Neural crest cell (in vitro differentiated cells): Measurements from ENCODE around the gene NKAIN1. TPM values are rescaled to one million over a fixed set of nuclear protein-coding genes. Genes with fewer than 3 reads are reported as not detected.
"Not testable (repeated sequence)": the region's sequence is repeated elsewhere in the genome, so short reads cannot be mapped to it uniquely, and the experiment has no call there.

Experiments
- DNase-seq: peaks from one replicate; pipeline ENCODE4 v3.0.0; 2021; ENCODE audit warnings: low read depth, mixed read lengths, low spot score
- H3K27ac Mint-ChIP-seq: one replicate; pipeline ENCODE4 v1.8.0; 2021; ENCODE audit warnings: mild to moderate bottlenecking, mixed read lengths; ENCODE audit not compliant: unreplicated experiment
- H3K27me3 Mint-ChIP-seq: 2 replicates; pipeline ENCODE4 v1.8.0; 2021; ENCODE audit warnings: low read depth, mild to moderate bottlenecking, mixed read lengths
- H3K36me3 Mint-ChIP-seq: 2 replicates; pipeline ENCODE4 v1.8.0; 2021; ENCODE audit warnings: low read depth, mild to moderate bottlenecking, mixed read lengths
- H3K4me1 Mint-ChIP-seq: 2 replicates; pipeline ENCODE4 v1.8.0; 2021; ENCODE audit warnings: mixed read lengths
- H3K4me3 Mint-ChIP-seq: one replicate; pipeline ENCODE4 v1.8.0; 2021; ENCODE audit warnings: mild to moderate bottlenecking, mixed read lengths
- H3K9me3 Mint-ChIP-seq: 2 replicates; pipeline ENCODE4 v1.8.0; 2021; ENCODE audit warnings: mixed read lengths
- total RNA-seq: library from RNA; stranded (reverse); gene quantifications from 2 replicates; pipeline ENCODE4 v1.2.1, GENCODE V29; 2021
- TF ChIP-seq, protein P1 (sequence below): fragments of 200-600 bp; sonication (generic); conservative IDR thresholded peaks from 2 replicates; pipeline ENCODE4 v1.5.0; 2021; ENCODE audit warnings: antibody characterized with exemption, mild to moderate bottlenecking

NKAIN1 gene
- total RNA-seq, 1 donor from 2014 or later, result 73.2 TPM

DNA sequence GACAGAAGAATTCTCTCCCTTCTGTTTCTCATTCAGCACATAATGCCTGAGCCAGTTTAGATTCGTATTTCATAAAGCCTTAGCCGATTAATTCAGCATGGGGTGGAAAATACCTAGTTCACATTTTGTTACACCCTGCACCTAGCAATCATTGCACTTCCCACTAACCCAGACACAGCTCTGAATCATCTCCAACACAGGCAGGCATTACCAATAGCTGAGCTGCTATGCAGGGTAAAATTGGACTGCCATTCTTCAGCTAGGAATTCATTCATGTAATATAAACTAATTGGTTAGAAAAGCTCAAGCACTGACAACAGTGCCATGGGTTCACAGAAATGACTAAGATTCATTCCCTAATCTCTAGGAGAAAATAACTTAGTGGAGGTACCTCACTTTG lies 26.9 kb upstream of the NKAIN1 start:
- no peak overlapping the region for H3K4me3 Mint-ChIP-seq
- DNase-seq, result no peak
- H3K27me3 Mint-ChIP-seq, result no peaks in the 10 kb centered on the region
- peaks cover 21% of the 10 kb centered on the region for H3K36me3 Mint-ChIP-seq
- no peak overlapping the region for H3K27ac Mint-ChIP-seq
- no peaks in the 10 kb centered on the region for H3K4me1 Mint-ChIP-seq
- no peaks in the 10 kb centered on the region for H3K9me3 Mint-ChIP-seq
- TF ChIP-seq, protein P1, sequence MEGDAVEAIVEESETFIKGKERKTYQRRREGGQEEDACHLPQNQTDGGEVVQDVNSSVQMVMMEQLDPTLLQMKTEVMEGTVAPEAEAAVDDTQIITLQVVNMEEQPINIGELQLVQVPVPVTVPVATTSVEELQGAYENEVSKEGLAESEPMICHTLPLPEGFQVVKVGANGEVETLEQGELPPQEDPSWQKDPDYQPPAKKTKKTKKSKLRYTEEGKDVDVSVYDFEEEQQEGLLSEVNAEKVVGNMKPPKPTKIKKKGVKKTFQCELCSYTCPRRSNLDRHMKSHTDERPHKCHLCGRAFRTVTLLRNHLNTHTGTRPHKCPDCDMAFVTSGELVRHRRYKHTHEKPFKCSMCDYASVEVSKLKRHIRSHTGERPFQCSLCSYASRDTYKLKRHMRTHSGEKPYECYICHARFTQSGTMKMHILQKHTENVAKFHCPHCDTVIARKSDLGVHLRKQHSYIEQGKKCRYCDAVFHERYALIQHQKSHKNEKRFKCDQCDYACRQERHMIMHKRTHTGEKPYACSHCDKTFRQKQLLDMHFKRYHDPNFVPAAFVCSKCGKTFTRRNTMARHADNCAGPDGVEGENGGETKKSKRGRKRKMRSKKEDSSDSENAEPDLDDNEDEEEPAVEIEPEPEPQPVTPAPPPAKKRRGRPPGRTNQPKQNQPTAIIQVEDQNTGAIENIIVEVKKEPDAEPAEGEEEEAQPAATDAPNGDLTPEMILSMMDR, result no peak

DNA sequence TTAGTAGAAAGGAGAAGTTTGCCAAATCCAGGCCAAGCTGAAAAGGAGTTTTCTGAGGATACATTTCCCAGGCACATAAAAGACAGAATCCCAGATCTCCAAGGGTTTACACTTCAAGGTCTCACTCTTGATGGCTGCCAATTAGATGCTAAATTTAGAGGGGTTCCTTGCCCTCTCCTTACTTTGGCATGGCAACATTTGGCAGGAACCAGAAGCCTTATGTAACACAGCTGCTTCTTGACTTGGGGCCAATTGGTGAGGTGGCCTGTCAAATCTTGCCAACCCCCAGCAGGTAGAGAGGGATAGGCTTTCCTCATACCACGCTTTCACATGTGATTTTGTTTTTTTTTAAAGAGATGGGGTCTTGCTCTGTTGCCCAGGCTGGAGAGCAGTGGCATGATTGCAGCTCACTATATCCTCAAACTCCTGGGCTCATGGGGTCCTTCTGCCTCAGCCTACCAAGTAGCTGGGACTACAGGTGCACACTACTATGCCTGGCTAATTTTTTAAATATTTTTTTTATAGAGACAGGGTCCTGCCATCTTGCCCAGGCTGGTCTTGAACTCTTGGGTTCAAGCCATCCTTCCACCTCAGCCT lies 25.2 kb upstream of the NKAIN1 start:
- Mint-ChIP-seq H3K4me3 (no peak overlapping the region), H3K4me1 (no peaks in the 10 kb centered on the region), H3K36me3 (peaks cover 14% of the 10 kb centered on the region), H3K27me3 (no peaks in the 10 kb centered on the region), H3K9me3 (no peaks in the 10 kb centered on the region), H3K27ac (peak overlapping the region; percentile 46)
- no peak for DNase-seq
- TF ChIP-seq, protein P1, result no peak

DNA sequence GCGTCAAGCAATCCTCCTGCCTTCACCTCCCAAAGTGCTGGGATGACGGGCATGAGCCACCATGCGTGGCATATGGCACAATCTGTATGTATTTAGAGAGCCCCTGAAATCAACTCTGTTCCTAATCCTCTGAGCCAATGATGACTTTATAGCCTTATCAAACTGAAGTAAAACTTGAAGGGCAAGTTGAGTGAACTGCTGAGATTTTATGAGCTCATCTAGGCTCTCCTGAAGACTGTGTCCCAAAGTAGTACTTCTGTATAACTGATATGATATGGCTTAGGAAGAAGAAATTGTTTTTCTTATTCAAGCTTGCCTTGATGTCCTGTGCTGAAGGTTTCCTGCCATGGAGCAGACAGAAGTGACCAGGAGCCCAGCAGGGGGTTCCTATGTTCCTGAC lies 23.7 kb upstream of the NKAIN1 start:
- no peak for DNase-seq
- Mint-ChIP-seq H3K9me3 (no peaks in the 10 kb centered on the region), H3K27me3 (no peaks in the 10 kb centered on the region), H3K4me3 (no peak overlapping the region), H3K4me1 (no peaks in the 10 kb centered on the region), H3K36me3 (peaks cover 10% of the 10 kb centered on the region), H3K27ac (no peak overlapping the region)
- TF ChIP-seq, protein P1, result no peak

DNA sequence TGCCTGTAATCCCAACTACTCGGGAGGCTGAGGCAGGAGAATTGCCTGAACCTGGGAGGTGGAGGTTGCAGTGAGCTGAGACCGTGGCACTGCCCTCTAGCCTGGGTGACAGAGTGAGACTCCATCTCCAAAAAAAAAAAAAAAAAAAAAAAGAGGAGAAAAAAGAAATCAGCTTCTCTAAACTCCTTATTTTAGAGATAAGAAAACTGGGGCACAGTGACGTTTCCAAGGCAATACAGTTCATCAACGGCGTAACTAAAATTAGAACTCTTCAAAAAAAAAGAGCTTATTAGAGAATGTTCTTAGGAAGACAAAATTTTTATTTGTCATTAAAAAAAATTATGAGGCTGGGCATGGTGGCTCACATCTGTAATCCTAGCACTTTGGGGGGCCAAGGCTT lies 22.7 kb upstream of the NKAIN1 start:
- H3K27ac Mint-ChIP-seq, H3K9me3 Mint-ChIP-seq, DNase-seq, H3K4me1 Mint-ChIP-seq, H3K4me3 Mint-ChIP-seq, H3K27me3 Mint-ChIP-seq: not testable (repeated sequence)
- peaks cover 15% of the 10 kb centered on the region for H3K36me3 Mint-ChIP-seq

DNA sequence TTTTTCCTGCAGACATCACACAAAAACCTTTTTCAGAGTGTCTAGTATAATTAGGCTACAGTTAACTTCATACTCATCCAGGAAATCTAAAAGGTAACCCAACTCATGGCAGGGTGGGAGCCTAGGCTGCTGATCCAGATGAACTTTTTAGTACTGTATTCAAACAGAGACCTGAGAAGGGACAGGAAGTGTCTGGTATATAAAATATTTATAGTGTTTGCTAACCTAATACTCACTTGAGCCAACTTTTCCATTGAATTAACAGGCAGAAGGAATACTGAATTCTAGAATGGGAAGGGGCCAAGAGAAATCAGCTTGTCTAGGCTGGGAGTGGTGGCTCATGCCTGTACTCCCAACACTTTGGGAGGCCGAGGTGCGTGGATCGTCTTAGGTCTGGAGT lies 22.2 kb upstream of the NKAIN1 start:
- H3K9me3 Mint-ChIP-seq, result no peaks in the 10 kb centered on the region
- H3K27me3 Mint-ChIP-seq, result no peaks in the 10 kb centered on the region
- TF ChIP-seq, protein P1, result no peak
- no peak overlapping the region for H3K27ac Mint-ChIP-seq
- no peak overlapping the region for H3K4me3 Mint-ChIP-seq
- no peak for DNase-seq
- H3K36me3 Mint-ChIP-seq, result peaks cover 16% of the 10 kb centered on the region
- H3K4me1 Mint-ChIP-seq, result no peaks in the 10 kb centered on the region

DNA sequence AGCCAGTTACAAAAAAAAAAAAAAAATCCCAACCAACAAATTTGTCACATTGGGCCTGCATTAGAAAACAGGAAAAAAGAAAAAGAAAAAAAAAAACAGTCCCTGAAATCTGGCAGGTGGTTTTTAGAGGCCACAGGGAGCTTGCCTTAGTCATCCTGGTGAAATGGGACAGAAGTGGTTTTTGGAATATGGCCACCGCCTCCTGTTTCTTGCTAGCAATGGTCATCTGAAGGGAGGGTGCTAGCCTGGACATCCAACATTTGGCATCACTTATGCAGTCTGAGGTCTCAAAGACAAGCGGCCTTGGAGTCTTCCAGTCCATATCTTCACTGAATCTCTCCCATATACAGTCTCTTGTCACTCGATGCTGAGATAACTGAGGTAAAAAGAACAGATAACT lies 20.1 kb upstream of the NKAIN1 start:
- Mint-ChIP-seq H3K4me1 (no peaks in the 10 kb centered on the region), H3K27me3 (no peaks in the 10 kb centered on the region), H3K9me3 (no peaks in the 10 kb centered on the region), H3K4me3 (no peak overlapping the region), H3K36me3 (peaks cover 14% of the 10 kb centered on the region), H3K27ac (no peak overlapping the region)
- DNase-seq, result no peak
- TF ChIP-seq, protein P1, result no peak
